Skeletal muscle tissue (tissue), 4 donors: ENCODE data around the gene ATP8B4. TPM values are rescaled to one million over a fixed set of nuclear protein-coding genes. Genes with fewer than 3 reads are reported as not detected.
A peak's percentile ranks its signal among the peaks of the same experiment; 100 is the strongest.

Experiments used
- H3K27ac ChIP-seq: one replicate; pipeline ENCODE4 v1.7.0; 2013; ENCODE audit warnings: mild to moderate bottlenecking, low read depth, low read length, inconsistent platforms
- H3K27me3 ChIP-seq, 3 donors: one replicate each; pipeline ENCODE4 v1.7.0; 2013; ENCODE audit warnings: low read length in 3 of 3; ENCODE audit not compliant: control insufficient read depth in 3 of 3, insufficient read depth in 3 of 3
- H3K36me3 ChIP-seq, 3 donors: one replicate each; pipeline ENCODE4 v1.7.0; 2013; ENCODE audit warnings: low read length in 3 of 3; ENCODE audit not compliant: control insufficient read depth in 3 of 3, insufficient read depth in 3 of 3
- H3K4me1 ChIP-seq, 3 donors: one replicate each; pipeline ENCODE4 v1.7.0; 2013; ENCODE audit warnings: low read length in 3 of 3, mild to moderate bottlenecking in 3 of 3; ENCODE audit not compliant: control insufficient read depth in 3 of 3, insufficient read depth in 3 of 3
- H3K4me3 ChIP-seq, 3 donors: one replicate each; pipeline ENCODE4 v1.7.0; 2013; ENCODE audit warnings: low read length in 3 of 3
- H3K9ac ChIP-seq, 3 donors: one replicate each; pipeline ENCODE4 v1.7.0; 2013; ENCODE audit warnings: low read length in 3 of 3, mild to moderate bottlenecking in 3 of 3, moderate library complexity in 2 of 3, low read depth in 1 of 3
- H3K9me3 ChIP-seq, 3 donors: one replicate each; pipeline ENCODE4 v1.7.0; 2013; ENCODE audit warnings: low read length in 3 of 3; ENCODE audit not compliant: control insufficient read depth in 3 of 3
- total RNA-seq: library from RNA; depleted of rRNA; stranded (reverse); fragments of >200 nt; gene quantifications from one replicate; pipeline ENCODE4 v1.2.3, GENCODE V29; 2014
- donor health status: Osteomylitis.

Gene ATP8B4
- total RNA-seq, 1 donor from 2014 or later: 15.1 TPM

- Histone ChIP-seq H3K9ac (no peak overlapping the region), H3K27ac (peak overlapping the region; percentile 44)
These were observed 258.9 kb downstream of the ATP8B4 start for GRCh38 chr15:49860101-49860500.

GRCh38 chr15:49857496-49858475, 261.2 kb downstream of the ATP8B4 start:
- no peak overlapping the region for H3K4me3 ChIP-seq
- H3K9ac ChIP-seq: no peak overlapping the region
- H3K27me3 ChIP-seq: no peaks in the 10 kb centered on the region
- H3K4me1 ChIP-seq: peaks cover 0 to 7% (median 4%) of the 10 kb centered on the region in 3 donors
- peaks cover 0 to 2% (median 0%) of the 10 kb centered on the region in 3 donors for H3K36me3 ChIP-seq
- H3K9me3 ChIP-seq: no peaks in the 10 kb centered on the region
- H3K27ac ChIP-seq: peak overlapping the region; percentile 23

More at GRCh38 chr15:49860101-49860500, 258.9 kb downstream of the ATP8B4 start:
- no peak overlapping the region for H3K4me3 ChIP-seq
- H3K4me1 ChIP-seq: peaks cover 0 to 10% (median 4%) of the 10 kb centered on the region in 3 donors
- no peaks in the 10 kb centered on the region for H3K9me3 ChIP-seq
- H3K27me3 ChIP-seq: no peaks in the 10 kb centered on the region
- H3K36me3 ChIP-seq: no peaks in the 10 kb centered on the region

GRCh38 chr15:49855917-49856637, 263.0 kb downstream of the ATP8B4 start:
- Histone ChIP-seq H3K9ac (no peak overlapping the region), H3K4me1 (peaks cover 0 to 7% (median 4%) of the 10 kb centered on the region in 3 donors), H3K9me3 (no peaks in the 10 kb centered on the region), H3K27ac (peak overlapping the region; percentile 1), H3K36me3 (peaks cover 0 to 2% (median 0%) of the 10 kb centered on the region in 3 donors), H3K4me3 (no peak overlapping the region), H3K27me3 (no peaks in the 10 kb centered on the region)

GRCh38 chr15:49852756-49853155, 266.3 kb downstream of the ATP8B4 start:
- no peak overlapping the region for H3K4me3 ChIP-seq
- no peaks in the 10 kb centered on the region for H3K9me3 ChIP-seq
- no peak overlapping the region for H3K9ac ChIP-seq
- peaks cover 0 to 7% (median 4%) of the 10 kb centered on the region in 3 donors for H3K4me1 ChIP-seq
- H3K27ac ChIP-seq: no peak overlapping the region
- H3K36me3 ChIP-seq: peaks cover 0 to 2% (median 0%) of the 10 kb centered on the region in 3 donors
- no peaks in the 10 kb centered on the region for H3K27me3 ChIP-seq

GRCh38 chr15:49848807-49849206, 270.2 kb downstream of the ATP8B4 start:
- Histone ChIP-seq H3K27me3 (no peaks in the 10 kb centered on the region), H3K36me3 (peaks cover 0 to 2% (median 0%) of the 10 kb centered on the region in 3 donors), H3K4me3 (no peak overlapping the region), H3K27ac (no peak overlapping the region), H3K4me1 (peaks cover 0 to 3% (median 0%) of the 10 kb centered on the region in 3 donors), H3K9me3 (no peaks in the 10 kb centered on the region), H3K9ac (no peak overlapping the region)

- H3K9ac ChIP-seq: no peak overlapping the region
- peak overlapping the region; percentile 18 for H3K27ac ChIP-seq
- H3K9me3 ChIP-seq: no peaks in the 10 kb centered on the region
- H3K36me3 ChIP-seq: no peaks in the 10 kb centered on the region
- H3K4me3 ChIP-seq: no peak overlapping the region
- H3K4me1 ChIP-seq: peaks cover 0 to 3% (median 0%) of the 10 kb centered on the region in 3 donors
- H3K27me3 ChIP-seq: no peaks in the 10 kb centered on the region
These were observed 270.7 kb downstream of the ATP8B4 start for GRCh38 chr15:49848282-49848724.

GRCh38 chr15:49847423-49848281, 271.4 kb downstream of the ATP8B4 start:
- Histone ChIP-seq H3K4me3 (no peak overlapping the region), H3K27ac (peak overlapping the region; percentile 18)

GRCh38 chr15:49844390-49844789, 274.6 kb downstream of the ATP8B4 start:
- H3K9me3 ChIP-seq: peaks cover 0 to 3% (median 0%) of the 10 kb centered on the region in 3 donors
- H3K27me3 ChIP-seq: no peaks in the 10 kb centered on the region
- no peak overlapping the region for H3K9ac ChIP-seq
- H3K36me3 ChIP-seq: no peaks in the 10 kb centered on the region
- no peak overlapping the region for H3K4me3 ChIP-seq
- peaks cover 0 to 3% (median 0%) of the 10 kb centered on the region in 3 donors for H3K4me1 ChIP-seq
- no peak overlapping the region for H3K27ac ChIP-seq

More at GRCh38 chr15:49847423-49848281, 271.4 kb downstream of the ATP8B4 start:
- Histone ChIP-seq H3K36me3 (no peaks in the 10 kb centered on the region), H3K27me3 (no peaks in the 10 kb centered on the region), H3K9me3 (peaks cover 0 to 1% (median 0%) of the 10 kb centered on the region in 3 donors), H3K4me1 (peaks cover 0 to 3% (median 0%) of the 10 kb centered on the region in 3 donors), H3K9ac (no peak overlapping the region)

GRCh38 chr15:49843725-49844124, 275.3 kb downstream of the ATP8B4 start:
- H3K9me3 ChIP-seq: peaks cover 0 to 3% (median 0%) of the 10 kb centered on the region in 3 donors
- H3K36me3 ChIP-seq: no peaks in the 10 kb centered on the region
- peaks cover 0 to 3% (median 0%) of the 10 kb centered on the region in 3 donors for H3K4me1 ChIP-seq
- no peak overlapping the region for H3K4me3 ChIP-seq
- no peak overlapping the region for H3K9ac ChIP-seq
- no peaks in the 10 kb centered on the region for H3K27me3 ChIP-seq
- H3K27ac ChIP-seq: no peak overlapping the region
